Tibial nerve (tissue), 4 donors: ENCODE measurements around the gene EPAS1. TPM values are rescaled to one million over a fixed set of nuclear protein-coding genes. Genes with fewer than 3 reads are reported as not detected.

Experiments used
- DNase-seq, 2 donors: peaks; one replicate each; pipeline ENCODE4 v3.0.0-alpha.2; 2019; ENCODE audit warnings: low spot score in 2 of 2
- H3K27ac ChIP-seq, 4 donors: fragments of 200-600 bp; sonication (generic) in 3 of 4; one replicate each; pipeline ENCODE4 v1.5.1; 2017 to 2019; ENCODE audit warnings: mild to moderate bottlenecking in 1 of 4
- H3K27me3 ChIP-seq, 2 donors: fragments of 200-600 bp; sonication (generic) in 1 of 2; one replicate each; pipeline versions ENCODE4 v1.5.1 to v1.6.0; 2017 to 2019
- H3K36me3 ChIP-seq, 3 donors: fragments of 200-600 bp; sonication (generic); one replicate each; pipeline ENCODE4 v1.5.1; 2018 to 2019
- H3K4me1 ChIP-seq, 4 donors: fragments of 200-600 bp; sonication (generic) in 3 of 4; one replicate each; pipeline ENCODE4 v1.5.1; 2017 to 2019
- H3K4me3 ChIP-seq, 4 donors: fragments of 200-600 bp; sonication (generic) in 3 of 4; one replicate each; pipeline ENCODE4 v1.5.1; 2017 to 2019; ENCODE audit warnings: mild to moderate bottlenecking in 1 of 4, moderate library complexity in 1 of 4
- H3K9me3 ChIP-seq, 4 donors: fragments of 200-600 bp; sonication (generic) in 3 of 4; one replicate each; pipeline ENCODE4 v1.5.1; 2017 to 2019
- CTCF ChIP-seq, 5 experiments: fragments of 200-600 bp in 3 of 5; fragments of 450-650 bp in 2 of 5; sonication (generic) in 3 of 5; IDR thresholded peaks; one replicate each; pipeline ENCODE4 v1.5.1; 2016 to 2019; ENCODE audit warnings: antibody characterized with exemption in 5 of 5, mild to moderate bottlenecking in 3 of 5, moderate library complexity in 2 of 5
- EP300 ChIP-seq, 2 donors: sonication (generic); formaldehyde crosslinking; IDR thresholded peaks; one replicate each; pipeline ENCODE4 v1.6.1; 2017; ENCODE audit warnings: antibody characterized with exemption in 2 of 2, mild to moderate bottlenecking in 1 of 2
- POLR2A ChIP-seq, 2 donors: fragments of 450-650 bp; IDR thresholded peaks; one replicate each; pipeline ENCODE4 v1.6.1; 2017; ENCODE audit warnings: antibody characterized with exemption in 2 of 2, mild to moderate bottlenecking in 2 of 2, moderate library complexity in 2 of 2
- WGBS, 2 donors: methylation state at CpG; one replicate each; pipeline ENCODE4 v1.1.5; 2018; 5-methylcytosine and 5-hydroxymethylcytosine counted together
- total RNA-seq, 4 donors: library from RNA; depleted of rRNA; stranded (reverse); fragments of >200 nt; gene quantifications; one replicate each; pipeline ENCODE4 v1.1.0, GENCODE V29; 2016

Gene EPAS1
- total RNA-seq, 4 donors from 2014 or later: 110 to 451 (median 231) TPM

DNA sequence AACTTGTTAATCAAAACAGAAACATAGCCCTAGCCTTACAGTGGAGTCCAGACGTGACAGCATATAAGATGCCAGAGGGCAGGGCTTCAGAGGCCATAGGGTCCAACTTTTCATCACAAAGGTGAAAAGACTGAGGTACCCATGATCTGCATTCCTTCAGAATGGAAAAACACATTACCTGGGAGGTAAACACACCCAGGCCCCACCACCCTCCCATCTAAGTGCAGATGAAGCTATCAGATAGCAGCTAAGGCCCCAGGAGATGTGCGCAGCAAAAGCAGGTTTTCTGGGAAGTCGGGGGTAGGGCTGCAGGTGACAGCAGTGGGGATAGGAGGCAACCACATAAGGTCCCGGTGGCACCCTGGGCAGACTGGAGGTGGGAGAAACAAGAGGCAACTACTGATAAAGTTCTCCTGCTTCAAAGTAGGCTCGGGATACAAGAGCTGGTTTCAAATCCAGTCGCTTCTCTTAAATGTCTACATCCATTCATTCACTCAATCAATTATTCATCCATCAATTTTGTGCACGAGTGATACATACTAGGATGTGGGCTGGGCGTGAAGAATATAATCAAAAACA is 107.1 kb downstream of the EPAS1 start:
- DNase-seq: no peak
- TF ChIP-seq POLR2A (IDR thresholded peaks at IDR 0.05): no peak
- TF ChIP-seq CTCF (IDR thresholded peaks at IDR 0.05): no peak
- TF ChIP-seq EP300 (IDR thresholded peaks at IDR 0.05): no peak
- Histone ChIP-seq H3K4me3 (no peak overlapping the region), H3K36me3 (no peaks in the 10 kb centered on the region), H3K27ac (no peak overlapping the region), H3K27me3 (no peaks in the 10 kb centered on the region), H3K4me1 (no peaks in the 10 kb centered on the region), H3K9me3 (no peaks in the 10 kb centered on the region)
- 84 to 87% methylated on average over 8 of the region's 8 CpGs for WGBS, 2 donors

DNA sequence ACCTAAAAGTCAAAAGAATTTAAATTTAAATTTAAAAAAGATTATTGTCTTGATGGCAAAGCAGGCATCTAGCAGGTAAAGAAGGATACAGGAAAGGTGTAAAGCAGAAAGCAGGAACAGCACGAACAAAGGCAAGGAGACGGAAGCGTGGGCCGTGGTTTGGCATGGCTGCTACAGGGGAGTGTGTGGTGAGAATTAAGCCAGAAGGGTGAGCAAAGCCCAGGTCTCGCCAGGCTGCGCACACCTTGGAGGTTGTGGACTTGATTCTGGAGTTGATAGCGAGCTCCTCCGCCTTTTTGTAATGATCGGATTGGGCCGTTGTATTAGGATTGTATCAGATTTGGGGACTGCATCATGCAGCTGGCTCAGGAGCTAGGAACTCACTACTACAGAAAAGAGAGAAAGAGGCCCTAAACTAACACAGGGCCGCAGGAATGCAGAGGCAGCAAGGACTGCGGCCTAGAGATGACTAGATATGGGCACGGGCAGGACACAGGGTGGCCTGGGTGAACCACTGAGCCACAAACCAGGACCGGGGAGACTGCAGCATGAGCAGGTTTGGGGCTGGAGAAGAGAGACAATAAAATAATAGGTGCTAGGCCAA is 110.7 kb downstream of the EPAS1 start:
- 94 to 96% methylated on average over 14 of the region's 14 CpGs for WGBS, 2 donors
- Histone ChIP-seq H3K36me3 (no peaks in the 10 kb centered on the region), H3K27me3 (no peaks in the 10 kb centered on the region), H3K9me3 (no peaks in the 10 kb centered on the region), H3K4me1 (no peaks in the 10 kb centered on the region), H3K4me3 (no peak overlapping the region), H3K27ac (no peak overlapping the region)
- no peak for TF ChIP-seq POLR2A (IDR thresholded peaks at IDR 0.05)
- DNase-seq: no peak

DNA sequence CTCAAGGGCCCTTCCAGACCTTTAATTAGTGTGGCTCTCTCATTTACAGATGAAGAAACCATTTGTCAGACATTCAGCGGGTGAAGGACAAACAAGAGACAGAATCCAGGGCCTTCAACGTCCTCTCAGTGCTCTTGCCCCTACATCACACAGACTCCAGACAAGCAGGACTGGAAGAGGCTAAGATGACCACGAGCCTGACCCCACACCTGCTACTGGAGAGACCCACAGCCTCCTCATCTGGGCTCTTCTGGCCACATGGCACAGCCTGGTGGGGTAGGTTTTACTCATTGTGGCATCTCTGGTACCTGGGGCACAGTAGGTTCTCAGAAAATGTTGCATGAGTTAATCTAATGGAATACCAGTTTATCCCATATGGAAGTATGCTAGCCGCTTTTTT is 112.5 kb downstream of the EPAS1 start:
- Histone ChIP-seq H3K4me1 (no peaks in the 10 kb centered on the region), H3K36me3 (no peaks in the 10 kb centered on the region), H3K4me3 (no peak overlapping the region), H3K27ac (no peak overlapping the region), H3K9me3 (no peaks in the 10 kb centered on the region), H3K27me3 (no peaks in the 10 kb centered on the region)
- no peak for TF ChIP-seq POLR2A (IDR thresholded peaks at IDR 0.05)
- TF ChIP-seq EP300 (IDR thresholded peaks at IDR 0.05): no peak
- no peak for TF ChIP-seq CTCF (IDR thresholded peaks at IDR 0.05)
- DNase-seq: no peak
- WGBS, 2 donors: 73 to 83% methylated on average over 4 of the region's 4 CpGs

- peak in 1 of 2 donors; percentile 0 for TF ChIP-seq POLR2A (IDR thresholded peaks at IDR 0.05)
- no peak for TF ChIP-seq EP300 (IDR thresholded peaks at IDR 0.05)
- no peak for TF ChIP-seq CTCF (IDR thresholded peaks at IDR 0.05)
- Histone ChIP-seq H3K9me3 (no peaks in the 10 kb centered on the region), H3K4me3 (no peak overlapping the region), H3K27ac (no peak overlapping the region), H3K4me1 (no peaks in the 10 kb centered on the region), H3K27me3 (no peaks in the 10 kb centered on the region), H3K36me3 (no peaks in the 10 kb centered on the region)
- WGBS, 2 donors: 78 to 83% methylated on average over 10 of the region's 10 CpGs
- no peak for DNase-seq
Measured at GRCh38 chr2:46410273-46411244, 113.4 kb downstream of the EPAS1 start.

DNA sequence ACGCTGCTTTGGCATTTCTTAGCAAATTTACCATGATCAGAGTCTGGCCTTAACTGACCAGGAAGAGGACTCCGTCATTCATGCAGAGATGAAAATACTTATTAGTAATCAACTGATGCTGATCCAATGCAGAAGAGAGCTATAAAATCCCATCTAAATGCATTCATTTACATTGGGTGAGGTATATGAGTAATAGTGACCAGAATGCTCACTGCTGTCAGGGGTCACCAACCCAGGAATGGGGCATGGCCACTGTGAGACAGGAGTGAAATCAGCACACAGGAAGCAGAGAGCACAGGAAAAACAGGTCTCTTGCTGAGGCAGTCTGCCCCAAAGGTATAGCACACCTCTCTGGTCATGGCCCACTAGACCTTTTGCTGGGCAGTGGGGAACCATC is 114.0 kb downstream of the EPAS1 start:
- DNase-seq: no peak
- no peaks in the 10 kb centered on the region for H3K36me3 ChIP-seq
- H3K9me3 ChIP-seq: peaks cover 0 to 3% (median under 1%) of the 10 kb centered on the region in 4 donors
- H3K27me3 ChIP-seq: no peaks in the 10 kb centered on the region
- no peak overlapping the region for H3K27ac ChIP-seq
- no peak overlapping the region for H3K4me3 ChIP-seq
- TF ChIP-seq CTCF (IDR thresholded peaks at IDR 0.05) (no peak), EP300 (IDR thresholded peaks at IDR 0.05) (no peak), POLR2A (IDR thresholded peaks at IDR 0.05) (no peak)
- 94 to 95% methylated on average over 2 of the region's 2 CpGs for WGBS, 2 donors
- no peaks in the 10 kb centered on the region for H3K4me1 ChIP-seq
